Measurements from ENCODE around the gene HNRNPF. TPM values are rescaled to one million over a fixed set of nuclear protein-coding genes. Genes with fewer than 3 reads are reported as not detected.

HNRNPF gene
- total and polyA plus RNA-seq, 2 donors (not counting 3 experiments of a cell fraction or from before 2014, with no cell fraction given) = 144 to 230 TPM

DNA sequence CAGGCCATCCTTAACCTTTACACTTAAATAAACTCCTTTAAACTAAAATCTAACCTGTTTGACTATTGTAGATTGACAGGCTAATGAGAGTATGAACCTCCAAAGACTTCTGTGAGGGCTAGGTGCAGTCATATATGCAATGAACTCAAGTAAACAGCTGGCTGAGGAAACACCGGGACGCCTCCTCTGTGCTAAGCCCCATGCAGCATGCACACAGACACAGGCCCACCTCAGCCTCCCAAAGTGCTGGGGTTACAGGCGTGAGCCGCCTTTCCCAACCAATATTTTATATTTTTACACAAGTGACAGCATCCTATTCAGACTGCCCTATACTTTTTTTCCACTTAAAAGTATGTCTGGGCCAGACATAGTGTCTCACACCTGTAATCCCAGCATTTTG lies 39.1 kb downstream of the HNRNPF start:
- intact Hi-C loops (cut with micrococcal nuclease) = no loop called here
- H3K4me2 ChIP-seq (ENCODE audit: insufficient read depth, low read length) = no peak overlapping the region
- no peak overlapping the region for H2AFZ ChIP-seq (ENCODE audit: low read depth, low read length)
- FAIRE-seq (no peak), DNase-seq (ENCODE audit: low read depth, low spot score) (no peak)
- CTCF ChIA-PET = no interaction called here
- no peak overlapping the region for H3K27ac ChIP-seq (ENCODE audit: insufficient read depth, low read depth, low read length)
- H3K9me3 ChIP-seq (replicated peaks; ENCODE audit: control insufficient read depth, insufficient read depth, low read length) = no peaks in the 10 kb centered on the region
- H3K79me2 ChIP-seq (ENCODE audit: control insufficient read depth, insufficient read depth, low read length) = no peaks in the 10 kb centered on the region
- TF ChIP-seq, protein P1, sequence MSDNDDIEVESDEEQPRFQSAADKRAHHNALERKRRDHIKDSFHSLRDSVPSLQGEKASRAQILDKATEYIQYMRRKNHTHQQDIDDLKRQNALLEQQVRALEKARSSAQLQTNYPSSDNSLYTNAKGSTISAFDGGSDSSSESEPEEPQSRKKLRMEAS (IDR thresholded peaks at IDR 0.05; ENCODE audit: insufficient read depth, insufficient read length) = no peak
- TF ChIP-seq POLR2AphosphoS5 (IDR thresholded peaks at IDR 0.05; ENCODE audit: insufficient read depth, low read depth, low read length) = no peak
- TF ChIP-seq, protein P2, sequence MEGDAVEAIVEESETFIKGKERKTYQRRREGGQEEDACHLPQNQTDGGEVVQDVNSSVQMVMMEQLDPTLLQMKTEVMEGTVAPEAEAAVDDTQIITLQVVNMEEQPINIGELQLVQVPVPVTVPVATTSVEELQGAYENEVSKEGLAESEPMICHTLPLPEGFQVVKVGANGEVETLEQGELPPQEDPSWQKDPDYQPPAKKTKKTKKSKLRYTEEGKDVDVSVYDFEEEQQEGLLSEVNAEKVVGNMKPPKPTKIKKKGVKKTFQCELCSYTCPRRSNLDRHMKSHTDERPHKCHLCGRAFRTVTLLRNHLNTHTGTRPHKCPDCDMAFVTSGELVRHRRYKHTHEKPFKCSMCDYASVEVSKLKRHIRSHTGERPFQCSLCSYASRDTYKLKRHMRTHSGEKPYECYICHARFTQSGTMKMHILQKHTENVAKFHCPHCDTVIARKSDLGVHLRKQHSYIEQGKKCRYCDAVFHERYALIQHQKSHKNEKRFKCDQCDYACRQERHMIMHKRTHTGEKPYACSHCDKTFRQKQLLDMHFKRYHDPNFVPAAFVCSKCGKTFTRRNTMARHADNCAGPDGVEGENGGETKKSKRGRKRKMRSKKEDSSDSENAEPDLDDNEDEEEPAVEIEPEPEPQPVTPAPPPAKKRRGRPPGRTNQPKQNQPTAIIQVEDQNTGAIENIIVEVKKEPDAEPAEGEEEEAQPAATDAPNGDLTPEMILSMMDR (IDR thresholded peaks at IDR 0.05; ENCODE audit: extremely low read depth in 1 of 2, insufficient read depth in 1 of 2, low read depth in 1 of 2, low read length in 2 of 2) = no peak
- TF ChIP-seq GATA2 (IDR thresholded peaks at IDR 0.05; ENCODE audit: insufficient read depth, insufficient read length, low read depth, low read length) = no peak
- no TSS peak for BruUV-seq (replicated peaks)
- H3K9ac ChIP-seq (replicated peaks; ENCODE audit: extremely low read depth, insufficient read depth, low read length) = no peak overlapping the region
- POLR2A ChIA-PET = no interaction called here
- no peaks in the 10 kb centered on the region for H3K4me1 ChIP-seq (ENCODE audit: control insufficient read depth, extremely low read depth, insufficient read depth, low read length)
- dilution Hi-C loops (cut with MboI; ENCODE audit: extremely low pct_ligation_motif_present, low sequenced_read_pairs) = no loop called here
- no peaks in the 10 kb centered on the region for H3K9me1 ChIP-seq (replicated peaks; ENCODE audit: control insufficient read depth, extremely low read depth, insufficient read depth, low read length)
- no peaks in the 10 kb centered on the region for H4K20me1 ChIP-seq (replicated peaks; ENCODE audit: control insufficient read depth, extremely low read depth, insufficient read depth, low read length)
- no peak overlapping the region for H3K4me3 ChIP-seq (replicated peaks in 1 of 3; ENCODE audit: insufficient read depth in 1 of 3, low read depth in 1 of 3, low read length in 3 of 3)
- no peaks in the 10 kb centered on the region for H3K27me3 ChIP-seq (ENCODE audit: control insufficient read depth in 2 of 2, insufficient read depth in 2 of 2, low read length in 2 of 2)
- no peaks in the 10 kb centered on the region for H3K36me3 ChIP-seq (ENCODE audit: control insufficient read depth in 2 of 2, extremely low read depth in 1 of 2, insufficient read depth in 2 of 2, low read length in 2 of 2)

DNA sequence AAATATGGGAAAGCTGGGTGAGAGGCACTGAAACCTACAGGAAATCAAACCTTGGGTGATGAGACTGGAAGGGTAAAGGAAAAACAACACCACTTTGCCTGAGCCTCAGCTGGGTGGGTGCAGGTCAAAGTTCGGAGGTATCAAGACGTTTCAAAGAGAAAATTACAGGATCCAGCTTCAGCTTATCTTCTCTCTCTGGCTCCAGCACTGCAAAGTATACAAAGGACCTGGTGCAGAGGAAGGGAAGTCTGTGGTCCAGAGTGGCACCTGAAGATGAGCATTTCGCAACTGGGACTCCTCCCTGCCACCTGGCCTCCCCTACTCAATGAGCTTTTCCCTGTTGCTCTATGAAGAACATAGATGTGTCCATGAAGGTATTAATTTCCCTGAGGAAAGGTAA lies 44.0 kb downstream of the HNRNPF start:
- Histone ChIP-seq H3K9ac (replicated peaks; ENCODE audit: extremely low read depth, insufficient read depth, low read length) (no peak overlapping the region), H3K9me3 (replicated peaks; ENCODE audit: control insufficient read depth, insufficient read depth, low read length) (no peaks in the 10 kb centered on the region), H3K36me3 (ENCODE audit: control insufficient read depth in 2 of 2, extremely low read depth in 1 of 2, insufficient read depth in 2 of 2, low read length in 2 of 2) (no peaks in the 10 kb centered on the region), H3K4me1 (ENCODE audit: control insufficient read depth, extremely low read depth, insufficient read depth, low read length) (no peaks in the 10 kb centered on the region), H3K27ac (ENCODE audit: insufficient read depth, low read depth, low read length) (no peak overlapping the region), H4K20me1 (replicated peaks; ENCODE audit: control insufficient read depth, extremely low read depth, insufficient read depth, low read length) (no peaks in the 10 kb centered on the region), H3K79me2 (ENCODE audit: control insufficient read depth, insufficient read depth, low read length) (no peaks in the 10 kb centered on the region), H3K27me3 (ENCODE audit: control insufficient read depth in 2 of 2, insufficient read depth in 2 of 2, low read length in 2 of 2) (no peaks in the 10 kb centered on the region), H3K4me2 (ENCODE audit: insufficient read depth, low read length) (no peak overlapping the region), H3K4me3 (replicated peaks in 1 of 3; ENCODE audit: insufficient read depth in 1 of 3, low read depth in 1 of 3, low read length in 3 of 3) (no peak overlapping the region), H2AFZ (ENCODE audit: low read depth, low read length) (no peak overlapping the region), H3K9me1 (replicated peaks; ENCODE audit: control insufficient read depth, extremely low read depth, insufficient read depth, low read length) (no peaks in the 10 kb centered on the region)
- no TSS peak for BruUV-seq (replicated peaks)
- no peak for FAIRE-seq
- dilution Hi-C loops (cut with MboI; ENCODE audit: extremely low pct_ligation_motif_present, low sequenced_read_pairs) (no loop called here), intact Hi-C loops (cut with micrococcal nuclease) (no loop called here)
- POLR2A ChIA-PET = no interaction called here
- CTCF ChIA-PET = no interaction called here
- DNase-seq (ENCODE audit: low read depth, low spot score) = no peak
- TF ChIP-seq GATA2 (IDR thresholded peaks at IDR 0.05; ENCODE audit: insufficient read depth, insufficient read length, low read depth, low read length) = no peak
- no peak for TF ChIP-seq POLR2AphosphoS5 (IDR thresholded peaks at IDR 0.05; ENCODE audit: insufficient read depth, low read depth, low read length)
- no peak for TF ChIP-seq FOS (IDR thresholded peaks at IDR 0.05; ENCODE audit: borderline replicate concordance, insufficient read depth, low read length)
- no peak for TF ChIP-seq JUN (IDR thresholded peaks at IDR 0.05; ENCODE audit: borderline replicate concordance, insufficient read depth, insufficient read length, low read depth)
- TF ChIP-seq EZH2 (IDR thresholded peaks at IDR 0.05; ENCODE audit: borderline replicate concordance, low read depth, low read length, severe bottlenecking) = no peak
- no peak for TF ChIP-seq MYC (IDR thresholded peaks at IDR 0.05; ENCODE audit: low read depth, low read length)
- no peak for TF ChIP-seq POLR2A (IDR thresholded peaks at IDR 0.05; ENCODE audit: low read depth, low read length)
- TF ChIP-seq, protein P1 (IDR thresholded peaks at IDR 0.05; ENCODE audit: insufficient read depth, insufficient read length) = no peak
- TF ChIP-seq, protein P2 (IDR thresholded peaks at IDR 0.05; ENCODE audit: extremely low read depth in 1 of 2, insufficient read depth in 1 of 2, low read depth in 1 of 2, low read length in 2 of 2) = no peak
